Osteoblast (primary cell): ENCODE data around the gene LHFPL2. TPM values are rescaled to one million over a fixed set of nuclear protein-coding genes. Genes with fewer than 3 reads are reported as not detected.
"Not testable (repeated sequence)": the region's sequence is repeated elsewhere in the genome, so short reads cannot be mapped to it uniquely, and the experiment has no call there.

Source experiments
- DNase-seq: peaks from one replicate; pipeline ENCODE4 v3.0.0; 2011; ENCODE audit warnings: low spot score, mixed read lengths; ENCODE audit not compliant: insufficient read length; ENCODE audit errors: missing footprints
- H2AFZ ChIP-seq: 2 replicates; pipeline ENCODE4 v1.6.0; 2011; ENCODE audit warnings: mild to moderate bottlenecking, low read length
- H3K27ac ChIP-seq: 2 replicates; pipeline ENCODE4 v1.5.1; 2011; ENCODE audit warnings: mild to moderate bottlenecking, low read depth, low read length, moderate library complexity
- H3K27me3 ChIP-seq: 2 replicates; pipeline ENCODE4 v1.6.0; 2012; ENCODE audit warnings: mild to moderate bottlenecking, control low read depth, inconsistent platforms, low read length, moderate library complexity; ENCODE audit not compliant: insufficient read depth
- H3K36me3 ChIP-seq: 2 replicates; pipeline ENCODE4 v1.5.1; 2011; ENCODE audit warnings: mild to moderate bottlenecking, low read length, control low read depth, moderate library complexity; ENCODE audit not compliant: insufficient read depth
- H3K4me1 ChIP-seq: 2 replicates; pipeline ENCODE4 v1.5.1; 2011; ENCODE audit warnings: mild to moderate bottlenecking, low read length, control low read depth, moderate library complexity; ENCODE audit not compliant: insufficient read depth
- H3K4me2 ChIP-seq: 2 replicates; pipeline ENCODE4 v1.6.0; 2011; ENCODE audit warnings: mild to moderate bottlenecking, low read length; ENCODE audit not compliant: insufficient read depth
- H3K4me3 ChIP-seq: fragments of 200-600 bp; sonication (generic); 3 replicates; pipeline ENCODE4 v1.5.1; 2012; ENCODE audit warnings: mild to moderate bottlenecking, low read length, inconsistent platforms; ENCODE audit not compliant: insufficient read depth
- H3K79me2 ChIP-seq: 2 replicates; pipeline ENCODE4 v1.6.0; 2012; ENCODE audit warnings: mild to moderate bottlenecking, low read length, control low read depth, inconsistent platforms; ENCODE audit not compliant: insufficient read depth
- H3K9me3 ChIP-seq: 2 replicates; pipeline ENCODE4 v1.5.1; 2011; ENCODE audit warnings: low read depth, low read length, control low read depth
- H4K20me1 ChIP-seq: 2 replicates; pipeline ENCODE4 v1.6.0; 2012; ENCODE audit warnings: mild to moderate bottlenecking, low read length, control low read depth; ENCODE audit not compliant: insufficient read depth
- total RNA-seq: library from RNA; depleted of rRNA; stranded (reverse); fragments of >200 nt; gene quantifications from 2 replicates; pipeline ENCODE4 v1.2.3, GENCODE V29; 2012
- TF ChIP-seq, protein P1 (sequence below): IDR thresholded peaks from 2 replicates; pipeline ENCODE4 v1.5.1; 2011; ENCODE audit warnings: mild to moderate bottlenecking, low read depth, low read length, moderate library complexity; ENCODE audit errors: extremely low read depth

LHFPL2 gene
- total RNA-seq, 1 donor = 64.4 TPM

DNA sequence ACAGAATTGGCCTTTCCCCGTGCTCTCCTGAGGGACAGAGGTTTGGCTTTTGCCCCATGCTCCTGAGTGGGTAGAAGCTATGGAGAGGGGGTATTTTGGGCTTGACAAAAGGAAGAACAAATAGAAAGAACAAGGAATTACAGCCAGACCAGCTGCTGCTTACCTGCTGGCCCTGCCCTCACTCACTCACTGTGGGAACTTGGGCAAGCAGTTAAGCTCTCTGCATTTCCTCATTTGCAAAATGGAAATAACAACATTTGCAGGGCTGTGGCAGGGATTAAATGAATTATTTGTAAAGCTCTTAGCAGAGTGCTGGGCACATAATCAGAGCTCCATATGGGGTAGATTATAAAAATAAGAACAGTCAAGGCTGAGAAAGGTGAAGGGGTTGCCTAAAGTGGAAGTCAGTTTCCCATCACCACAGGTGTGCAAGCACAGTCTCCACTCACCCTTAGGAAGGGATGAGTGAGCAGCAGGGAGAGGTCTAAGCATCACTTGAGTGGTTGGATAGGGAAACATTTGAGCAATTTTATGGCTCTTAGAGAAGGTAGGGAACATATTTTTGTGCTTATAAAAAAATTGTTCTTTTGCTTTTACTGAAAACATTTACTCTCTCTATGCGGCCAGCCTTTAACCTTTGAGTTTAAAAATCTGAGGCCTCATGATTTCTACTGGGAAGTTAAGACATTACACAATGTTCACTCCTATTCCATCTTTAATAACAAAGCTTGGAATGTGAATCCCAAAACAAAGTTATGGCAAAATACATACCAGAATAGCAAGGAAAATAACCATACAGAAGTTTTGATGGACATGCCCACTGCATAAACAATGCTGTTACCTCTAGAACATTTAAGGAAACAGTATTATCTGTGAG lies 42.8 kb upstream of the LHFPL2 start:
- Histone ChIP-seq H3K4me1 (peaks cover 1% of the 10 kb centered on the region), H3K27me3 (no peaks in the 10 kb centered on the region), H3K36me3 (no peaks in the 10 kb centered on the region), H3K9me3 (no peaks in the 10 kb centered on the region), H2AFZ (no peak overlapping the region), H3K4me3 (no peak overlapping the region), H3K79me2 (no peaks in the 10 kb centered on the region), H4K20me1 (no peaks in the 10 kb centered on the region), H3K4me2 (no peak overlapping the region), H3K27ac (no peak overlapping the region)
- DNase-seq = no peak
- TF ChIP-seq, protein P1, sequence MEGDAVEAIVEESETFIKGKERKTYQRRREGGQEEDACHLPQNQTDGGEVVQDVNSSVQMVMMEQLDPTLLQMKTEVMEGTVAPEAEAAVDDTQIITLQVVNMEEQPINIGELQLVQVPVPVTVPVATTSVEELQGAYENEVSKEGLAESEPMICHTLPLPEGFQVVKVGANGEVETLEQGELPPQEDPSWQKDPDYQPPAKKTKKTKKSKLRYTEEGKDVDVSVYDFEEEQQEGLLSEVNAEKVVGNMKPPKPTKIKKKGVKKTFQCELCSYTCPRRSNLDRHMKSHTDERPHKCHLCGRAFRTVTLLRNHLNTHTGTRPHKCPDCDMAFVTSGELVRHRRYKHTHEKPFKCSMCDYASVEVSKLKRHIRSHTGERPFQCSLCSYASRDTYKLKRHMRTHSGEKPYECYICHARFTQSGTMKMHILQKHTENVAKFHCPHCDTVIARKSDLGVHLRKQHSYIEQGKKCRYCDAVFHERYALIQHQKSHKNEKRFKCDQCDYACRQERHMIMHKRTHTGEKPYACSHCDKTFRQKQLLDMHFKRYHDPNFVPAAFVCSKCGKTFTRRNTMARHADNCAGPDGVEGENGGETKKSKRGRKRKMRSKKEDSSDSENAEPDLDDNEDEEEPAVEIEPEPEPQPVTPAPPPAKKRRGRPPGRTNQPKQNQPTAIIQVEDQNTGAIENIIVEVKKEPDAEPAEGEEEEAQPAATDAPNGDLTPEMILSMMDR = no peak

DNA sequence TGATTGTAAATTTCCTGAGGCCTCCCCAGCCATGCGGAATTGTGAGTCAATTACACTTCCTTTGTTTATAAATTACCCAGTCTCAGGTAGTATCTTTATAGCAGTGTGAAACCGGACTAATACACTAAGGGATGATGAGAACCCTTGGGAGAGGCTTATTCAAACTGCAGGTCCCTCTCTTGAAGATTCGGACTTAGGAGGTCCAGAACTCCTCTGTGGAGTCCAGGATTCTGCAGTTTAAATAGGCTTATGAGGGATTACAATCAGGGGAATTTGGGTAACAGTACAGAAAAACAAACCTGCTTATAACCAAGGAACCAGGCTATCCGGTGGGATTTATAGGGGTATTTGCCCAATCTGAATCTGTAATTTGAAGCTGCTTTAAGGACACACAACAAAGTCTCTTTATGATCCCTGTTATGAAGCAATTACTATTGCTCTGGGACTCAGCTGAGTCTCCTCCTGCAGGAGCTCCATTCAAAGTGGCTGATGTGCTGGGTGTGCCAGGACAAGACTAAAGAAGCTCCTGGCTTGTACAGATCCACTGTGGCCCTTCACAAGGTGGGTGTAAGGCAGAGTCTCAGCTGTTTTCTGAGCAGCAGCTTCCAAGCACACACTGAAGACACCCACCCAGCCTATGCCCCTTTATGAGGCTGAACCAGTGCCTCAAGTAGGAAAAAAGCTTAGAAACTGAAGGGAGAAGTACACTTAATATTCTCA lies 41.8 kb upstream of the LHFPL2 start:
- Histone ChIP-seq H3K36me3 (no peaks in the 10 kb centered on the region), H4K20me1 (no peaks in the 10 kb centered on the region), H3K4me2 (no peak overlapping the region), H3K4me1 (no peaks in the 10 kb centered on the region), H3K27me3 (no peaks in the 10 kb centered on the region), H3K4me3 (no peak overlapping the region), H3K79me2 (no peaks in the 10 kb centered on the region), H3K9me3 (no peaks in the 10 kb centered on the region), H3K27ac (no peak overlapping the region), H2AFZ (no peak overlapping the region)
- TF ChIP-seq, protein P1 = no peak
- no peak for DNase-seq

DNA sequence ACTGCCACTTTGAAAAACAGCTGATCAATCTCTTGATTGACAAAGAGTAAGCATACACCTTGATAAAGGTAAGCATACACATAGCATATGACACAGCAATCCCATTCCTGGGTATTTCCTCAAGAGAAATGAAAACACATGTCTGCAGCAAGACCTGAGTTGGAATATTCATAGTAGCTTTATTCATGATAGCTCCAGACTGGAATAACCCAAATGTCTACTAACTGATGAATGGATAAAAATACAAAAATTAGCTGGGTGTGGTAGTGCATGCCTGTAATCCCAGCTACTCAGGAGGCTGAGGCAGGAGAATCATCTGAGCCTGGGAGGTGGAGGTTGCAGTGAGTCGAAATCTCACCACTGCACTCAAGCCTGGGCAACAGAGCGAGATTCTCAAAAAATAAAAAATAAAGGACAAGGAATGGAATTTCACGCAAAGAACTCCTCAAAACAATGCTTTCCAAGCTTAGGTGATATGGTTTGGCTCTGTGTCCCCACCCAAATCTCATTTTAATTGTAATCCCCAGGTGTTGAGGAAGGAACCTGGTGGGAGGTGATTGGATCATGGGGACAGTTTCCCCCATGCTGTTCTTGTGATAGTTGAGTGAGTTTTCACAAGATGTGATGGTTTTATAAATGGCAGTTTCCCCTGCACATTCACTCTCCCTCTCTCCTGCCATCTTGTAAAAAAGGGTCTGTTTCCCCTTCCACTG lies 41.1 kb upstream of the LHFPL2 start:
- no peak overlapping the region for H3K4me3 ChIP-seq
- no peak overlapping the region for H3K4me2 ChIP-seq
- H3K27ac ChIP-seq = no peak overlapping the region
- no peak for DNase-seq
- no peaks in the 10 kb centered on the region for H3K27me3 ChIP-seq
- TF ChIP-seq, protein P1 = no peak
- no peaks in the 10 kb centered on the region for H3K9me3 ChIP-seq
- H2AFZ ChIP-seq = no peak overlapping the region
- no peaks in the 10 kb centered on the region for H4K20me1 ChIP-seq
- no peaks in the 10 kb centered on the region for H3K36me3 ChIP-seq
- no peaks in the 10 kb centered on the region for H3K79me2 ChIP-seq
- no peaks in the 10 kb centered on the region for H3K4me1 ChIP-seq

DNA sequence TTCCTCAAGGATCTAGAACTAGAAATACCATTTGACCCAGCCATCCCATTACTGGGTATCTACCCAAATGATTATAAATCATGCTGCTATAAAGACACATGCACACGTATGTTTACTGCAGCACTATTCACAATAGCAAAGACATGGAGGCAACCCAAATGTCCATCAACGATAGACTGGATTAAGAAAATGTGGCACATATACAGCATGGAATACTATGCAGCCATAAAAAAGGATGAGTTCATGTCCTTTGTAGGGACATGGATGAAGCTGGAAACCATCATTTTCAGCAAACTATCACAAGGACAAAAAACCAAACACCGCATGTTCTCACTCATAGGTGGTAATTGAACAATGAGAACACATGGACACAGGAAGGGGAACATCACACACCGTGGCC lies 38.9 kb upstream of the LHFPL2 start:
- not testable (repeated sequence) for H3K27ac ChIP-seq, H4K20me1 ChIP-seq, H3K4me2 ChIP-seq, H3K9me3 ChIP-seq, DNase-seq, H3K36me3 ChIP-seq, H3K4me1 ChIP-seq, H3K4me3 ChIP-seq, H3K27me3 ChIP-seq, H3K79me2 ChIP-seq, H2AFZ ChIP-seq

DNA sequence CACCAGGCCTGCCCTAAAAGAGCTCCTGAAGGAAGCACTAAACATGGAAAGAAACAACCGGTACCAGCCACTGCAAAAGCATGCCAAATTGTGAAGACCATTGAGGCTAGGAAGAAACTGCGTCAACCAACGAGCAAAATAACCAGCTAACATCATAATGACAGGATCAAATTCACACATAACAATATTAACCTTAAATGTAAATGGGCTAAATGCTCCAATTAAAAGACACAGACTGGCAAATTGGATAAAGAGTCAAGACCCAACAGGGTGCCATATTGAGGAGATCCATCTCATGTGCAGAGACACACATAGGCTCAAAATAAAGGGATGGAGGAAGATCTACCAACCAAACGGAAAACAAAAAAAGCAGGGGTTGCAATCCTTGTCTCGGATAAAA lies 35.3 kb upstream of the LHFPL2 start:
- not testable (repeated sequence) for H3K79me2 ChIP-seq, H3K4me3 ChIP-seq, H4K20me1 ChIP-seq, H3K9me3 ChIP-seq, DNase-seq, H2AFZ ChIP-seq, H3K4me2 ChIP-seq, H3K4me1 ChIP-seq, H3K27ac ChIP-seq, H3K27me3 ChIP-seq, H3K36me3 ChIP-seq
